Keratinocyte (primary cell): ENCODE data around the gene EFHD2. TPM values are rescaled to one million over a fixed set of nuclear protein-coding genes. Genes with fewer than 3 reads are reported as not detected.

ENCODE experiments used
- DNase-seq: peaks from one replicate; pipeline ENCODE4 v3.0.0-alpha.2; 2011; ENCODE audit warnings: low read depth, missing footprints, low spot score
- FAIRE-seq: peaks from 2 replicates; lab custom pipeline; 2011; peaks lifted over from hg19 to GRCh38; lab: Jason Lieb, UNC
- H2AFZ ChIP-seq: 2 replicates; pipeline ENCODE4 v1.6.0; 2012; ENCODE audit warnings: low read length, control low read depth, inconsistent platforms; ENCODE audit not compliant: control insufficient read depth
- H3K27ac ChIP-seq: 2 replicates; pipeline ENCODE4 v1.5.1; 2011; ENCODE audit warnings: low read length; ENCODE audit not compliant: control insufficient read depth, insufficient read depth
- H3K27me3 ChIP-seq: 3 replicates; pipeline ENCODE4 v1.6.0; 2011; ENCODE audit warnings: low read length; ENCODE audit not compliant: control insufficient read depth, insufficient read depth; ENCODE audit errors: extremely low read depth
- H3K36me3 ChIP-seq, 2 experiments: 2 replicates in 1 of 2; 3 replicates in 1 of 2; pipeline ENCODE4 v1.5.1; 2011; ENCODE audit warnings: low read length in 2 of 2, mild to moderate bottlenecking in 1 of 2; ENCODE audit not compliant: control insufficient read depth in 2 of 2, insufficient read depth in 2 of 2; ENCODE audit errors: extremely low read depth in 1 of 2
- H3K4me1 ChIP-seq: 3 replicates; pipeline ENCODE4 v1.5.1; 2011; ENCODE audit warnings: low read length; ENCODE audit not compliant: control insufficient read depth, insufficient read depth; ENCODE audit errors: extremely low read depth
- H3K4me2 ChIP-seq: 3 replicates; pipeline ENCODE4 v1.6.0; 2011; ENCODE audit warnings: low read depth, low read length; ENCODE audit not compliant: control insufficient read depth, insufficient read depth; ENCODE audit errors: extremely low read depth
- H3K4me3 ChIP-seq, 3 experiments: fragments of 200-600 bp in 1 of 3; sonication (generic) in 1 of 3; 2 replicates in 2 of 3; 3 replicates in 1 of 3; pipeline ENCODE4 v1.5.1; 2011 to 2016; ENCODE audit warnings: low read length in 3 of 3, mild to moderate bottlenecking in 3 of 3, control low read depth in 2 of 3, inconsistent platforms in 1 of 3, low read depth in 1 of 3, mixed read lengths in 1 of 3, mixed run types in 1 of 3, moderate library complexity in 1 of 3; ENCODE audit not compliant: control insufficient read depth in 2 of 3, insufficient read depth in 2 of 3; ENCODE audit errors: extremely low read depth in 1 of 3
- H3K79me2 ChIP-seq: 2 replicates; pipeline ENCODE4 v1.6.0; 2012; ENCODE audit warnings: low read length; ENCODE audit not compliant: control insufficient read depth, insufficient read depth
- H3K9ac ChIP-seq: 3 replicates; pipeline ENCODE4 v1.6.0; 2011; ENCODE audit warnings: low read length; ENCODE audit not compliant: control insufficient read depth, insufficient read depth; ENCODE audit errors: extremely low read depth
- H3K9me1 ChIP-seq: 3 replicates; pipeline ENCODE4 v1.6.0; 2011; ENCODE audit warnings: low read length; ENCODE audit not compliant: control insufficient read depth, insufficient read depth; ENCODE audit errors: extremely low read depth
- H3K9me3 ChIP-seq: 2 replicates; pipeline ENCODE4 v1.5.1; 2012; ENCODE audit warnings: low read depth, low read length; ENCODE audit not compliant: control insufficient read depth
- H4K20me1 ChIP-seq: 3 replicates; pipeline ENCODE4 v1.6.0; 2011; ENCODE audit warnings: low read length; ENCODE audit not compliant: control insufficient read depth, insufficient read depth; ENCODE audit errors: extremely low read depth
- EZH2 ChIP-seq: IDR thresholded peaks from one replicate; pipeline ENCODE4 v1.6.1; 2012; ENCODE audit warnings: inconsistent platforms, mild to moderate bottlenecking, low read length, moderate library complexity
- dilution Hi-C: fragments of 300-500 bp; cut with MboI; formaldehyde crosslinking; loops from one replicate; pipeline ENCODE4 v1.7.0; 2020; ENCODE audit warnings: low sequenced_read_pairs; ENCODE audit not compliant: extremely low pct_ligation_motif_present
- polyA plus RNA-seq, 5 experiments: library from polyadenylated mRNA; depleted of rRNA in 3 of 5; stranded (reverse) in 3 of 5; stranded (forward) in 1 of 5; unstranded in 1 of 5; fragments of >200 nt; gene quantifications; 1 replicate in 1 of 5; 2 replicates in 3 of 5; 3 replicates in 1 of 5; pipeline versions ENCODE4 v1.2.1 to v1.2.3, GENCODE V29; 2011 to 2012; ENCODE audit warnings: missing spikeins in 2 of 5, low read depth in 1 of 5, low replicate concordance in 1 of 5
- TF ChIP-seq, protein P1 (sequence below), 3 experiments: IDR thresholded peaks in 1 of 3; conservative IDR thresholded peaks in 1 of 3; optimal IDR thresholded peaks in 1 of 3; 2 replicates in 2 of 3; 3 replicates in 1 of 3; pipeline versions ENCODE3 to v1.5.1; 2011; ENCODE audit warnings: low read length in 3 of 3, mild to moderate bottlenecking in 3 of 3, moderate library complexity in 2 of 3, control low read depth in 1 of 3, inconsistent platforms in 1 of 3; ENCODE audit not compliant: insufficient read depth in 2 of 3; ENCODE audit errors: extremely low read depth in 1 of 3

Gene EFHD2
- polyA plus RNA-seq, 1 donor (not counting 4 experiments of a cell fraction or from before 2014, with no cell fraction given), result 47.6 TPM

DNA sequence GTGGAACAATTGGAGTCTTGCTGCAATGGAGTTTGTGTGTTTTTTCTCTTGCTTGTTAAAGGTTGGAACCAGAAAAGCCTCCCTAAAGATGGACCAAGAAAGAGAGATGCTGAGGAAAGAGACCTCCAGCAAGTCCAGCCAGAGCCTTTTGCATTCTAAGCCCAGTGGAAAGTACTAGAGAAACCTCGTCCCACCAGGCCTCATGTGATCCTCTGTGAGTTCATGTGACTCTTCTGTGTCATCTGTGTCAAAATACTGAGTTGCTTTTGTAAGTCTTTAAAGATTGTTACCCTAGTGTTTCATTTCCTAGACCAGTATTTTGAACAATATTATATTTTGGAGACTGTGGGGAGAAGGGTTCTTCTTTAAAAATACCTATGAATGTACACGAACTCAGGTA lies 12.5 kb upstream of the EFHD2 start:
- no peak overlapping the region for H3K9ac ChIP-seq
- H3K9me3 ChIP-seq, result no peaks in the 10 kb centered on the region
- H3K27ac ChIP-seq, result no peak overlapping the region
- TF ChIP-seq, protein P1, sequence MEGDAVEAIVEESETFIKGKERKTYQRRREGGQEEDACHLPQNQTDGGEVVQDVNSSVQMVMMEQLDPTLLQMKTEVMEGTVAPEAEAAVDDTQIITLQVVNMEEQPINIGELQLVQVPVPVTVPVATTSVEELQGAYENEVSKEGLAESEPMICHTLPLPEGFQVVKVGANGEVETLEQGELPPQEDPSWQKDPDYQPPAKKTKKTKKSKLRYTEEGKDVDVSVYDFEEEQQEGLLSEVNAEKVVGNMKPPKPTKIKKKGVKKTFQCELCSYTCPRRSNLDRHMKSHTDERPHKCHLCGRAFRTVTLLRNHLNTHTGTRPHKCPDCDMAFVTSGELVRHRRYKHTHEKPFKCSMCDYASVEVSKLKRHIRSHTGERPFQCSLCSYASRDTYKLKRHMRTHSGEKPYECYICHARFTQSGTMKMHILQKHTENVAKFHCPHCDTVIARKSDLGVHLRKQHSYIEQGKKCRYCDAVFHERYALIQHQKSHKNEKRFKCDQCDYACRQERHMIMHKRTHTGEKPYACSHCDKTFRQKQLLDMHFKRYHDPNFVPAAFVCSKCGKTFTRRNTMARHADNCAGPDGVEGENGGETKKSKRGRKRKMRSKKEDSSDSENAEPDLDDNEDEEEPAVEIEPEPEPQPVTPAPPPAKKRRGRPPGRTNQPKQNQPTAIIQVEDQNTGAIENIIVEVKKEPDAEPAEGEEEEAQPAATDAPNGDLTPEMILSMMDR (optimal IDR thresholded peaks at IDR 0.05 in 1 of 3, IDR thresholded peaks at IDR 0.05 in 1 of 3, conservative IDR thresholded peaks at IDR 0.05 in 1 of 3; ENCODE audit: extremely low read depth in 1 of 3, insufficient read depth in 2 of 3, low read length in 3 of 3), result no peak
- no peaks in the 10 kb centered on the region for H4K20me1 ChIP-seq
- dilution Hi-C loops, result no loop called here
- no peaks in the 10 kb centered on the region for H3K79me2 ChIP-seq
- no peaks in the 10 kb centered on the region for H3K9me1 ChIP-seq
- no peaks in the 10 kb centered on the region for H3K27me3 ChIP-seq
- no peaks in the 10 kb centered on the region for H3K36me3 ChIP-seq
- H3K4me1 ChIP-seq, result peaks cover 14% of the 10 kb centered on the region
- no peak overlapping the region for H3K4me2 ChIP-seq
- H2AFZ ChIP-seq, result no peak overlapping the region
- DNase-seq (no peak), FAIRE-seq (no peak)
- H3K4me3 ChIP-seq, result no peak overlapping the region

DNA sequence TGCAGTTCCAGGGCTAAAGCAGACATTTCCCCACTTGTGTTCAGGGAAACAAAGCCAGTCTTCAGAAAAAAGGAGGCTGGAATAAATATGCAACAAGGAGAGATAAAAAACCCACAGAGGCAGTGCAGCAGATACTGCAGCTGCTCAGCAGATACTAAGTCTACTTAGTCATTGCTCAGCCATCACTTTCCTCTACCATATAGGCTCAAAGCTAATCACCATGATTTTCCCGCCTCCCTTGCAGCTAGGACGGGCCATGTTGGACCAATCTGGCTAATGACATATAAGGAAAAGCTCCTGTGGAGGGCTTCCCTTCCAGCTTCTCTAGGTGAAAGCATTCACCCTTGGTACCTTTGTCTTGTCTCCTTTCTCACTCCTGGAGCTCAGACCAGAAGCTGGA lies 10.0 kb upstream of the EFHD2 start:
- no peaks in the 10 kb centered on the region for H3K9me3 ChIP-seq
- DNase-seq (no peak), FAIRE-seq (no peak)
- H3K79me2 ChIP-seq, result no peaks in the 10 kb centered on the region
- H3K27me3 ChIP-seq, result no peaks in the 10 kb centered on the region
- H3K9ac ChIP-seq, result no peak overlapping the region
- no peaks in the 10 kb centered on the region for H4K20me1 ChIP-seq
- dilution Hi-C loops, result no loop called here
- no peak overlapping the region for H3K27ac ChIP-seq
- TF ChIP-seq, protein P1 (optimal IDR thresholded peaks at IDR 0.05 in 1 of 3, IDR thresholded peaks at IDR 0.05 in 1 of 3, conservative IDR thresholded peaks at IDR 0.05 in 1 of 3; ENCODE audit: extremely low read depth in 1 of 3, insufficient read depth in 2 of 3, low read length in 3 of 3), result no peak
- TF ChIP-seq EZH2, result no peak
- no peaks in the 10 kb centered on the region for H3K9me1 ChIP-seq
- no peak overlapping the region for H3K4me3 ChIP-seq
- H3K4me2 ChIP-seq, result no peak overlapping the region
- H3K36me3 ChIP-seq, result no peaks in the 10 kb centered on the region
- H2AFZ ChIP-seq, result no peak overlapping the region
- peaks cover 14% of the 10 kb centered on the region for H3K4me1 ChIP-seq
